CD4-positive, alpha-beta T cell treated with Interleukin-4 for 4 hours (primary cell): ENCODE results near the gene THTPA.
"Not testable (repeated sequence)": the region's sequence is repeated elsewhere in the genome, so short reads cannot be mapped to it uniquely, and the experiment has no call there.

Source experiments
- DNase-seq: peaks from one replicate; pipeline ENCODE4 v3.0.0-alpha.2; 2020

Gene THTPA

GRCh38 chr14:23533652-23534435 lies 22.2 kb upstream of the THTPA start:
- DNase-seq: no peak

- no peak for DNase-seq
These were observed 20.1 kb upstream of the THTPA start for GRCh38 chr14:23535943-23536342.

GRCh38 chr14:23536494-23536893 lies 19.6 kb upstream of the THTPA start:
- no peak for DNase-seq

DNA sequence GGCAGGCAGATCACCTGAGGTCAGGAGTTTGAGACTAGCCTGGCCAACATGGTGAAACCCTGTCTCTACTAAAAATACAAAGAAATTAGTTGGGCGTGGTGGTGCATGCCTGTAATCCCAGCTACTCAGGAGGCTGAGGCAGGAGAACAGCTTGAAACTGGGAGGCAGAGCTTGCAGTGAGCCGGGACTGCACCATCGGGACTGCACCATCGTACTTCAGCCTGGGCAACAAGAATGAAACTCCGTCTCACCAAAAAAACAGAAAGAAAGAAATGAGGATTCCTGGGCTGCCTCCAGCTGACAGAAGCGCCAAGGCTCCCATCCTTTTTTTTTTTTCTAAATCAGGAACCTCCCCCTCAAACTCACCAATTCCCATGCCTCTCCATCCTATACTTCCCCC lies 19.2 kb upstream of the THTPA start:
- not testable (repeated sequence) for DNase-seq

DNA sequence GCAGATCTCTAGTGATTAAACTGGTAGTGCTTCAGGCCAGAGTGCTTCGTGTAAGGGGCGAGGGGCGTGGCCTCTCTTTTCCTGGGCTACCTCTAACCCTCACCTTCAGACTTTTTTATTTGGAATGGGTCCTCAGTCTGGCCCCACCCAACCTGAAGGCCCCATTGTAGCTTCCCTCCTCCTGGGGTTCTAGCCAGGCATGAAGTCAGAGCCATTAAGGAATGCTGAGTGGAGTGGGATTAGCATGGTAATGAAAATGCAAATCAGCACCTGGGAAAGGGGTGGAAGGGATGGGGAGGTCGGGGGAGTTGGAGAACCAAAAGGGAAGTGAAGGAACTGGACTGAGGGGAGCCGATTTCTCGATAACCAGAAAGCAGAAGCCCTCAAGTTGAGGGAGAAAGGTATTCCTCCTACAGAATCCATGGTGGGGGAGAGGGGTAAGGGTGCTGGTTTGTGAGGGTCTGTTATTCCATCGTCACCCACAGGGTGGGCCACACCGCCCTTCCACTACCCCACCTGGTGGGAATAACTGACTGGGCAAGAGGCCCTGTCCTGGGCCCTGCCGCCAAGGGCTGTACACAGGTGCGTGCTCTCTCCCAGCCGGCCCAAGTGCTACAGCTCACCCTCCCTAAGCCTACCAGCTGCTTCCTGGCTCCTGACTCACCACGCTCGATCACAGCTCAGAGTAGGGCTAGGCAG lies 18.6 kb upstream of the THTPA start:
- DNase-seq: no peak

DNA sequence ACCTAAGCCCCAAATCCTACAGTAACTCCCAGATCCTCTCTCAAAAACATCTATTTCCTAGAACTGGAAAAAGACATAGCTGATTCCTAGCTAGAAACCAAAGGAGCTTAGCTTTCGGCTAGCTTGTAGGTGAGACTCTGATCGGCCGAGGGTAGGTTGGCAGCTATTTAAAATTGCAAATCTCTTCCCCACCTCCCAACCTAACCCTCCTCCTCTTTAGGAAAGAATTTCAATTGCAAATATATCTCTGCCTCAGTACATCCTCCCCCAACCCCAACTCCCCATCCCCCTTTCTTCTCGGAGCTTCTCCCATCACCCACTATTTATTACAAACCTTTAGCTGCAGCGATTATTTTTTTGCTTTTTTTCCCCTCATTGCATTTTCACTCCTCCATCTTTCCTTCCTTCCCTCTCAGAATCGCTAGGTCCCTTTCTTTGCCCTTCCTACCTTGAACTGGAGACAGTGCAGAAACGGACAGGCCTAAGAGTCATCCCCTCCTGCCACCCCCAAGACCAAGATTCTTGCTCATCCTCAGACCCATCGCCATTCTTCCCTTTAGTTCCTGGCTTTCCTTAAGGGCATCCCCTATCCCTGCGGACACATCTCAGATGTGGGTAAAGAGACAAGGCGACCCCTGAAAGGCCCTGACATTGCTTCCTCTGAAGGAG lies 17.9 kb upstream of the THTPA start:
- DNase-seq: no peak

DNA sequence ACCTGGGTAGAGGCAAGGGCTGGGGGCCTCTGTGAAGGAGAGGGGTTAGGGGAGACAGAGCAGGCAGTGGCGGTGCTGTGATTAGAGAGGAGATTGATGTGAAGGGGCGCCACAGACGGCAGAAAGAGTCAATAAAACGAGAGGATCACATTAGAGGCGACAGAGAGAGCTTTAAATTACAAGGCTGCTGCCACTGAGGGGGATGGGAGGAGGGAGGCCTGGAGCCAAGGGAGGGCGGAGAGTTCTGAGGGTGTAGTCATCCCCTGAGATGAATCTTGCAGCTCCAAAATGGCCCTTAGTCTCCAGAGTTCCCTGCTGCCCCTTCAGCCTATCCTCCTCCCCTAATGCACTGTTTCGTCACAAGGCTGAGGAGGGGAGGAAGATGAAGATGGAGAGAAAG lies 17.3 kb upstream of the THTPA start:
- DNase-seq: no peak

DNA sequence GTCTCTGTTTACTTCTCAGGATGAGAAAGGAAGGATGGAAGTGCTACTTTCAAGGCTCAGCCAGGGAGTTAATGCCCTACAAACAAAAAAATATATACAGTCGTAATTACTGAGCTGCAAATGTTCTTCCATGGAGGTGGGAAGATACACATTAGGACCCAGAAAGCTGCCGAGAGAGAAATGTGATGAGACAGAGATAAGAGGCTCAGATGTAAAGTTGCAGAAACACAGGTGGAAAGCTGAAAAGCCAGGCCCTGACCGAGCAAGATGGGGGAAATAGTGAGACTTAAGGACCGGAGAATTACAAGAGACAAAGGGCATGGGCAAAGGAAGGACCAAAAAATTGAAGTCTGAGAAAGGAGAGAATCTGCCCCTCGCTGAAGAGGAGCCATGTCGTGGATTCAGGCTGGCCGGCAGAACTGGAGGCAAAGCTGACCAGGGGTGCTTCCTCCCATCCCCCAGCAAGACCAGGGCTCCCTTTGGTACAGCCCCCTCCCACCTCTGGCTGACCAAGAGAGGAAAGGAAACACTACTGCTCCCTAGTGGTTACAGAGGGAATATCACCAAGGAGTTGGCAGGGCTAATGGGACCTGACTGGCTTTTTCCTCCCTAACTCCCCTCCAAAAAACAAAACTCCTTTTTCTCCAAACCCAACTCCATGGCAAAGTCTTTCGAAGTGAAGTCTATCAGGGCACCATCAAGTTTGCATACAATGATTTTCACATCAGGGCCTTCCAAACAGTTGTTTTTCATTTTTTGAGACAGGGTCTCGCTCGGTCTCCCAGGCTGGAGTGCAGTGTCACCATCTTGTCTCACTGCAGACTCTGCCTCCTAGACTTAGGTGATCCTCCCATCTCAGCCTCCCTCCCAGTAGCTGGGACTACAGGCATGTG lies 16.6 kb upstream of the THTPA start:
- peak; percentile 41 for DNase-seq

GRCh38 chr14:23540141-23540469 lies 16.0 kb upstream of the THTPA start:
- DNase-seq: no peak

- no peak for DNase-seq
These were observed 13.8 kb upstream of the THTPA start for GRCh38 chr14:23542261-23542660.

- no peak for DNase-seq
These were observed 12.7 kb upstream of the THTPA start for GRCh38 chr14:23543403-23543802.

DNA sequence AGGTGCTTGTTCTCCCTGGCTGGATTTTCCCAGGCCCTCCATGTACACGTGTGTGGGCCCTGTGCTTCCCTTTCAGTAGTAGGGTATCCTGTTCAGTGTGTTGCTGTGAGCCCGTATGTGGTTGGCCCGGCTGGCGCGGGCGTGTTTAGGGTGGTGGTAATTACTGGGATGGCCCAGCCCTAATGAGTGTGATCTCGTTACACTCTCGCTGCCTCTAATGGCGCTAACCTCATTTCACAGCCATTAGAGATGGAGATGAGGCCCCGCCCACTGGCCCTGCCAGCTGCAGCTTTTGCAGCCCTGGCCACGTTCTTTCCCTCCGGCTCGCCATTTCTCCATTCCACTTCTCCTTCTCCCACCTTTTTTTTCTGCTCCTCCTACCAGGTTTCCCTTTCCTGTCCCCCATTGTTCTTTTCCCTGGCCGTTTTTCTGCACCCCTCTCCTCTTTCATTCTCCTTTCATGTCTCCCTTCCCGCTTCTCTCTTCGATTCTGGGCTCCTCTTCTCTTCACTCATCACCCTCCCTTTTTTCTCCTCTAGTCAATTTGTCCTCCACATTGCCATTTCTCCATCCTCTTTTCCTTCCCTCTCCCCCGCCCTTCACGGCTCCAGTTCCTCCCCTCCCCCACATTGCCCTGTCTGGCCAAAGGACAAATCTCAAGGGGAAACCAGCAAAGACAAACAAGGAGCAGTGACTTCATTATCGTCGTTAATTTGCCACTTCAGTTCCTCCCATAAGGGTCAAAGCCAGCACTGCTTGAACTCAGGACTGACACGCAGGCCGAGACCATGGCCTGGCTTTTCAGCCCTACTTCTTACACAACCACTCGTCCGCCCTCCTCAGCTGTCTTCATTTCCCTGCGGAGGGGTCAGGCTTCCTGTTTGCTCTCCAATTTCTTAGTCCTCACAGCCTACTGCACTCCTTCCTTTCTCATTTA lies 11.3 kb upstream of the THTPA start:
- DNase-seq: no peak

DNA sequence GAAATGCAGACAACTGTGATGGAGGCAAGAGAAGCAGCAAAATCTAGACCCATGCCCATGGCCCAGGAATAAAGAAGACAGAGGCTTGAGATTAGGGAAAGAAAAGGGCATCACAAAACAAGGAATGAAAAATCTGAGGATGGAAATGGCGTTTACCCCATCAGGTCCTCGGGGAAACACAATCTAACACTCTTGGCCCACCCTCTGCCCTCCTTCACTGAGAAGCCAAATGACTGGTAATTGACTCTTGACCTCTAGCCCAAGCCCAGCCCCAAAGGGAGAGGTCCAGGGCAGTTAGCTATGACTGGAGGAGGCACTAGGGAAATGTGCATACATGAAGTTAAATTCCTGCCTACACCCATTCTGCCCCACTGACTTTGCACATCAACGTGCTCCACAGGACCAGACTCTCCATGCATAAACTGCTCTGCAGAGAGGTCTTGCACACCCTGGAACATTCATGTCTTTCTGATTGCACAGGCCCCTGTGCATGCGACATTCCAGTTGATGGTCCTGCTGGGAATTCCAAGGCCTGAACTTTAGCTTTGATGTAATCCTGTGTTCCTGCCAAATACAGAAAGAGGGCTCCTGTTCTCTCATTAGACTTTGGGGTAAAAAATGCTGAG lies 10.2 kb upstream of the THTPA start:
- DNase-seq: no peak

DNA sequence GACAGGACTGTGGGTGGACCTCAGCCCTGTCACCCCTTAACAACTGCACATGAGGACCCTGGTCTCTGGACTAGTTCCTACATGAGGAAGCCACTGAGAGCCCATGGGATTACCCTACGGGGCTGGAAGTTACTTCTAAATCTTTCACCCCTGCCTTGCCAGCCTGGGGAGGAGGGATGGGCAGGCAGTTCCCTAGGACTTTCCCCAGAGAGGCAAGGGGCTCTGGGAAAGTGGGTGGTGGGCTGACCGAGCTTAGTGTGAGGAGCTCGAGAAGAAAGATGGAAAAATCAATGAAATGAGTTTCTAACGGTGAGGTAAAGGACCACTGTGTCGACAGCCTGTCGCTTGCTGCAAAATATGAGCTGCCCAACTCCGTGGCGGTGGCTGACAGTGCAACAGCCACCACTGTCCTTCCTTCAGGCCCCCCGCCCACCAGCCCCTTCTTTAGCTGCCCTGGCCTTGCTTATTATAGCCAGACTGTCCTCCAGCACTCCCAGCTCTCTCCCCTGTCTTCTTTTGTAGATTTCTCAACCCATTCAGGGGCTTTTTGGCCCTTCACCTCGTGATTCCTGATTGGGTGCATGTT lies 9.5 kb upstream of the THTPA start:
- no peak for DNase-seq

GRCh38 chr14:23547924-23548323 lies 8.1 kb upstream of the THTPA start:
- DNase-seq: no peak

DNA sequence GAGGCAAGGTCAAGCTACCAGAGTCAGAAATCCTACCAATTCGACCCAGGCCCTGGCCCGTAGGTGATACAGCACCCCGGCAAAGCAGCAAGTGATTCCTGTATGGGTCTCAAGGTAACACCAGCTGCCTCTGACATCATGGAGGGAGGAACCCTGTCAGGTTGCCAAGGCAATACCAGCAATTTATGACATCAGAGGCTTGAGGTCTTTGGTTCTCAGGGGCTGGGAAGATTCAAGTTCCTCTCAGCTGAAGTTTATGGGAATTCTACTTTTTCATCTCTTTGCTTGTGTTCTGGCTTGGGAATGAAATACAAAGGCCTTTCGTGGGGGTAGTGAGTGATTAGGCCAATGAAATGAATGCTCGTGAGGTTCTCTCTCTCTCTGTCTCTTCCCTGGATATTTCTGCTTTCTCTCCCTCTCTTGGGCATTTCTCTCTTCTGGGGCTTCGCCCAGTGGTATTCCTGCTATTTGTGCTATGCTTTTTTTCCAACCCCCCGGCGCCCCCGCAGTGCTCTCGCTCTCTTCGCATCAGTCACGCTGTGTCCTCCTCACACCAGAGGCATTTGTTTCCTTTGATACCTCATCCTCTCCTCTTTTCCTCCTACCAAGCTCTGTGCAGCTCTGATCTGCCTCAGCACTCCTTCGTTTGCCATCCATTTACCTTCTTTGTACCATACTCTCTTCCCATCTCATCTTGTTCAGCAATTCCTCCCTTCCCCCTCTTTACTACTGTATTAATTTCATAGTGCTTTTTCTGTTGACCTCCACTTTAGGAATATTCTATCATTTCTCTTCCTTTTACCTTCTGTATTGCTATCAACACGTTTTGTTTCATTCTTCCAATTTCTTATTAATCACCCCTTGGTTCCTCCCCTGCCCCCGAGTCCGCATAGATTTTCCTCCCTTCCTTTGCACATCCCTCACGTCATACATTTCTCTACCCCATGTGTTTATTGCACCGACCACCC lies 7.4 kb upstream of the THTPA start:
- DNase-seq: no peak

GRCh38 chr14:23550131-23550811 lies 5.8 kb upstream of the THTPA start:
- no peak for DNase-seq

- no peak for DNase-seq
These were observed 5.2 kb upstream of the THTPA start for GRCh38 chr14:23550812-23551265.
